ENCODE measurements around the gene CBFA2T2. TPM values are rescaled to one million over a fixed set of nuclear protein-coding genes. Genes with fewer than 3 reads are reported as not detected.

The CBFA2T2 gene
- total RNA-seq, 1 donor from 2014 or later = 19.6 TPM

DNA sequence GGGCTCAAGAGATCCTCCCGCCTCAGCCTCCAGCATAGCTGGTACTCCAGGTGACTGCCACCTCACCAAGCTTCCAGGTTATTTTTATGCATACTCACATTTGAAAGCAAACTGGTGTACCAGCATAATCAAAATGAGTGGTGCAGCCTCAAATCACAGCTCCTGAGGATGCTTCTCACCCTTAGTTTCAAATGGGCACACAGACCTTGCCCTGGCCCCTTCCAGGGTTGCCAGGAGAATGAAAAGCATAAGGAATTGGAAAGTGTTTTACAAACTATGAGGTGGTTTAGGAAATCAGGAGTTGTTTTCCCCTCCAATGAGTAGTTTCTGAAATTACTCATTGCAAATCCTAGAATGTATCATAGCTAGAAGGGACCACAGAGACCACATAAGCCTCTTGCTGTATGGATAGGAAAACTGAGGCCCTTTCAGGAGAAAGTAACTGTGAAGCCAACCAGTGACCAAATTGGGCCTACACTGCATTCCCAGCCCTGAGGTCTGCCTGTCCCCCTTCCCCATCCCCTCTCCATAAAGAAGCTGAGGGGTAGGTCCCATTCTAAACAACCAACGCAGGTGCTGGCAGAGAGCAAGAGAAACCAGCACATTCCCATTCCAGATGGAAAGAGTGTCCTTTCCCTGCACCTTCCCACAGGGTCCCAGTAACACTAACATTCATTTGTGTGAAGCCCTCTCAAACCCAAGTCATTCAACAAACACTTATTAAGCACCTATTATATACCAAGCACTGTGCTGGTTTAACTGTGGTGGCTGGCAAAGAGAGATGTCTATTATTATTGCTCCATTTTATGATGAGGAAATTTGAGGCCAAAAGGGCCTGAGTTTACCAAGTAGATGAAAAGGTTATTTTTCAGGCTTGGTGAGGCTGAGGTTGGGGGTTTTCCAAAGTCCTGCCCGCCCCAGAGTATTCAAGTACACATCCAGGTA is 198.4 kb downstream of the CBFA2T2 start:
- H3K27me3 Mint-ChIP-seq (ENCODE audit: unreplicated experiment) = no peaks in the 10 kb centered on the region
- H3K4me3 Mint-ChIP-seq (ENCODE audit: unreplicated experiment) = no peak overlapping the region
- H3K27ac Mint-ChIP-seq (ENCODE audit: unreplicated experiment) = no peak overlapping the region

DNA sequence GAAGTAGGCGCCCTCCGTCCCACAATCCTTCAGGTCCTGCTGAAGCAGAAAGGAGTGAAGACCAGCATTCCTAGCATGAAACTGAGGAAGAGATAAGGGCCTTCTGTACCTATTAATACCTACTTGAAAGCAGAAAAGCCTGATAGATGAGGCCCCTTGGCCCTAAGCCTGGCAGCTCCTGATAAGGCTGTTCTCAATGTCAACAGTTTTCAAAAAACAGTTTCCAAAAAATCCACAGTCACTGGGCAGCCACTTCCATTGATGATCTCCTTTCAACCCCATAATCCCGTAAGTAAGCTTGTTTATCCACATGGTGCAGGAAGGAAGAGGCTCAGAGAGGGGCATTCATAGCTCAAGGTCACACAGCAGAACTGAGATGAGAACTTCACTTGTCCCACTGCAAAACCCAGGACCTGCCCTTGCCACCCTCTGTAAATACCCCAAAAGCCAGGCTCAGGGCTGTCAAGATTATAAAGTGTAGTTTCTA is 199.1 kb downstream of the CBFA2T2 start:
- Mint-ChIP-seq H3K36me3 (ENCODE audit: unreplicated experiment) (no peaks in the 10 kb centered on the region), H3K4me1 (ENCODE audit: unreplicated experiment) (peaks cover 15% of the 10 kb centered on the region), H3K4me3 (ENCODE audit: unreplicated experiment) (no peak overlapping the region), H3K27me3 (ENCODE audit: unreplicated experiment) (no peaks in the 10 kb centered on the region), H3K27ac (ENCODE audit: unreplicated experiment) (no peak overlapping the region), H3K9me3 (ENCODE audit: unreplicated experiment) (no peaks in the 10 kb centered on the region)
- TF ChIP-seq CTCF (IDR thresholded peaks at IDR 0.05) = no peak
- no peak for DNase-seq (ENCODE audit: extremely low spot score, unreplicated experiment)

More for the DNA sequence above, 198.4 kb downstream of the CBFA2T2 start:
- no peak for DNase-seq (ENCODE audit: extremely low spot score, unreplicated experiment)
- Mint-ChIP-seq H3K36me3 (ENCODE audit: unreplicated experiment) (no peaks in the 10 kb centered on the region), H3K9me3 (ENCODE audit: unreplicated experiment) (no peaks in the 10 kb centered on the region), H3K4me1 (ENCODE audit: unreplicated experiment) (peaks cover 15% of the 10 kb centered on the region)
- TF ChIP-seq CTCF (IDR thresholded peaks at IDR 0.05) = no peak

GRCh38 chr20:33689493-33689892 is 199.6 kb downstream of the CBFA2T2 start:
- Mint-ChIP-seq H3K4me1 (ENCODE audit: unreplicated experiment) (peaks cover 15% of the 10 kb centered on the region), H3K27me3 (ENCODE audit: unreplicated experiment) (no peaks in the 10 kb centered on the region), H3K4me3 (ENCODE audit: unreplicated experiment) (no peak overlapping the region), H3K36me3 (ENCODE audit: unreplicated experiment) (no peaks in the 10 kb centered on the region), H3K27ac (ENCODE audit: unreplicated experiment) (no peak overlapping the region), H3K9me3 (ENCODE audit: unreplicated experiment) (no peaks in the 10 kb centered on the region)
- no peak for DNase-seq (ENCODE audit: extremely low spot score, unreplicated experiment)
- TF ChIP-seq CTCF (IDR thresholded peaks at IDR 0.05) = no peak

DNA sequence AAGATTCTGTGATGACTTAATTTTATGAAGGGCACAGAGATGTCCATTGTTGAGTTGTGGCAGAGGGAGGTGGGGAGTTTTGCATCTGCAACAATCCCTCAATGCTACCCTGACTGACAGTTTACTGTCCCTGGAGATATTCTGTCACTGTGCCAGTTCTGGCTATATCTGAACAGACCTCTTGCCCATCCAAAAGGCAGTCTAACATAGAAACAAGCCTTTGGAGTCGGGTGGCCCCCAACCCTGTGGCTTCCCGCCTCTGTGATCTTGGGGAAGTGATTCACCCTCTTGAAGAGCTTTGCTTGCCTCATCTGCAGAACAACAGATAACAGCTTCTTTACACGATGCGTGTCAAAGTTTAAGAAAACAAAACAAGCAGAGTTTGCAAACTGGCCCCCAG is 200.1 kb downstream of the CBFA2T2 start:
- Mint-ChIP-seq H3K36me3 (ENCODE audit: unreplicated experiment) (no peaks in the 10 kb centered on the region), H3K9me3 (ENCODE audit: unreplicated experiment) (no peaks in the 10 kb centered on the region), H3K27ac (ENCODE audit: unreplicated experiment) (no peak overlapping the region), H3K4me1 (ENCODE audit: unreplicated experiment) (peaks cover 11% of the 10 kb centered on the region), H3K4me3 (ENCODE audit: unreplicated experiment) (no peak overlapping the region), H3K27me3 (ENCODE audit: unreplicated experiment) (no peaks in the 10 kb centered on the region)
- TF ChIP-seq CTCF (IDR thresholded peaks at IDR 0.05) = no peak
- no peak for DNase-seq (ENCODE audit: extremely low spot score, unreplicated experiment)

DNA sequence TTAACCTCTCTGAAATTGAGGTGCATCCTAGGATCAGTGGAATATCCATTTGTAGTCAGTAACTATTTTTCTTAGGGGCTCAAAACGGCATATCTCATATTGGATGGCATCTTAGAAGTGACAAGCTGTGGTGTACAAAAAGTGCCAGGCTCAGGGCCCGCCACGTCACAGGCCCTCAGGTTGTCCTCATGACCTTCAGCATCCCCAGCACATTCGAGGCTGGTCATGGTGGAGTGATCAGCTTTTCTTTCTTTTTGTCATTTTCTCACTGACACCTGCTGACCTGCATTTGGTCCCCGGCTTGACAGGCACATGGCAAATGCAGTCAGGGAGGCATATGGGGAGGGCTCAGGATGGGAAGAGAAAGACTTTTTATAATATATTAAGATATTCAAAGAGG is 203.4 kb downstream of the CBFA2T2 start:
- no peak for TF ChIP-seq CTCF (IDR thresholded peaks at IDR 0.05)
- Mint-ChIP-seq H3K36me3 (ENCODE audit: unreplicated experiment) (no peaks in the 10 kb centered on the region), H3K27me3 (ENCODE audit: unreplicated experiment) (no peaks in the 10 kb centered on the region), H3K9me3 (ENCODE audit: unreplicated experiment) (no peaks in the 10 kb centered on the region), H3K4me3 (ENCODE audit: unreplicated experiment) (no peak overlapping the region), H3K27ac (ENCODE audit: unreplicated experiment) (no peak overlapping the region), H3K4me1 (ENCODE audit: unreplicated experiment) (peaks cover 3% of the 10 kb centered on the region)
- no peak for DNase-seq (ENCODE audit: extremely low spot score, unreplicated experiment)
